ENCODE results near the gene MYO16.

GRCh38 chr13:109126178-109126577, 496.8 kb downstream of the MYO16 start:
- TF ChIP-seq CTCF (IDR thresholded peaks at IDR 0.05) (no peak), POLR2A (IDR thresholded peaks at IDR 0.05) (no peak), EP300 (IDR thresholded peaks at IDR 0.05) (no peak)

All from tibial nerve (tissue), 4 donors.